ENCODE measurements around the gene SNX14. TPM values are rescaled to one million over a fixed set of nuclear protein-coding genes. Genes with fewer than 3 reads are reported as not detected.
A peak's percentile ranks its signal among the peaks of the same experiment; 100 is the strongest.

Gene SNX14
- polyA plus RNA-seq, 1 of the 3 experiments (the other 2 are of a cell fraction): 40.4 TPM

GRCh38 chr6:85468326-85468725 is 125.3 kb downstream of the SNX14 start:
- no peak for TF ChIP-seq YY1 (IDR thresholded peaks at IDR 0.05; ENCODE audit: low read depth)
- no peak for DNase-seq
- no peak overlapping the region for H2AFZ ChIP-seq (ENCODE audit: low read depth)
- H3K9me3 ChIP-seq: no peaks in the 10 kb centered on the region
- peaks cover 62% of the 10 kb centered on the region for H3F3A ChIP-seq (replicated peaks; ENCODE audit: insufficient read depth)
- peak overlapping the region; percentile 14; the same call in 1 of the 2 replicates for H3K4me2 ChIP-seq
- H3K27ac ChIP-seq (ENCODE audit: low read depth in 2 of 2, low read length in 1 of 2): peak overlapping the region; percentile 19 to 57; a peak in 3 of 4 replicates
- peaks cover 78% of the 10 kb centered on the region for H3K79me2 ChIP-seq (ENCODE audit: insufficient read depth)
- POLR2A ChIA-PET: no interaction called here
- CTCF ChIA-PET: interaction anchor here (1.6 to 3.5 kb wide), 4 partner anchors 10 to 113 kb away, joined by 3 to 28 read pairs (median 8); no protein-coding TSS in a partner anchor
- no peak overlapping the region for H3K4me3 ChIP-seq (ENCODE audit: low read depth in 2 of 2, low read length in 1 of 2)
- peaks cover 5 to 61% of the 10 kb centered on the region in 2 experiments for H3K4me1 ChIP-seq (ENCODE audit: control insufficient read depth in 1 of 2, insufficient read depth in 2 of 2, low read depth in 1 of 2, low read length in 1 of 2)
- peak overlapping the region; percentile 4; the same call in 1 of the 2 replicates for H3K9ac ChIP-seq
- H3K36me3 ChIP-seq (replicated peaks in 1 of 2; ENCODE audit: control insufficient read depth in 1 of 2, insufficient read depth in 2 of 2, low read length in 1 of 2): peaks cover 54 to 67% of the 10 kb centered on the region in 2 experiments
- no peaks in the 10 kb centered on the region for H3K9me2 ChIP-seq
- H4K20me1 ChIP-seq (ENCODE audit: insufficient read depth): no peaks in the 10 kb centered on the region
- H3K27me3 ChIP-seq (ENCODE audit: insufficient read depth): no peaks in the 10 kb centered on the region

- Histone ChIP-seq H3F3A (replicated peaks; ENCODE audit: insufficient read depth) (peaks cover 75% of the 10 kb centered on the region), H3K4me2 (peak overlapping the region; percentile 80), H3K9me3 (no peaks in the 10 kb centered on the region), H2AFZ (ENCODE audit: low read depth) (no peak overlapping the region), H4K20me1 (ENCODE audit: insufficient read depth) (no peaks in the 10 kb centered on the region), H3K9ac (peak overlapping the region; percentile 92; the same call in 1 of the 2 replicates), H3K4me1 (ENCODE audit: control insufficient read depth in 1 of 2, insufficient read depth in 2 of 2, low read depth in 1 of 2, low read length in 1 of 2) (peaks cover 5 to 81% of the 10 kb centered on the region in 2 experiments), H3K27ac (ENCODE audit: low read depth in 2 of 2, low read length in 1 of 2) (peak overlapping the region; percentile 88 to 100), H3K27me3 (ENCODE audit: insufficient read depth) (no peaks in the 10 kb centered on the region), H3K36me3 (replicated peaks in 1 of 2; ENCODE audit: control insufficient read depth in 1 of 2, insufficient read depth in 2 of 2, low read length in 1 of 2) (peaks cover 40 to 48% of the 10 kb centered on the region in 2 experiments), H3K9me2 (no peaks in the 10 kb centered on the region), H3K79me2 (ENCODE audit: insufficient read depth) (peaks cover 81% of the 10 kb centered on the region), H3K4me3 (ENCODE audit: low read depth in 2 of 2, low read length in 1 of 2) (no peak overlapping the region)
- DNase-seq: no peak
- POLR2A ChIA-PET: no interaction called here
- TF ChIP-seq SIN3A (IDR thresholded peaks at IDR 0.05; ENCODE audit: borderline replicate concordance, low read depth, low read length) (no peak), RXRA (IDR thresholded peaks at IDR 0.05; ENCODE audit: borderline replicate concordance, low read depth) (no peak), FOSL2 (IDR thresholded peaks at IDR 0.05; ENCODE audit: borderline replicate concordance, low read depth) (no peak), USF2 (IDR thresholded peaks at IDR 0.05; ENCODE audit: borderline replicate concordance, low read depth, low read length) (no peak), NRF1 (IDR thresholded peaks at IDR 0.05; ENCODE audit: low read depth, low read length) (no peak), FOXJ3 (CRISPR knock-in tag; IDR thresholded peaks at IDR 0.05) (no peak), SMC3 (IDR thresholded peaks at IDR 0.05; ENCODE audit: low read depth, low read length) (no peak), CHD2 (IDR thresholded peaks at IDR 0.05; ENCODE audit: low read length, partially characterized antibody) (no peak), RCOR1 (IDR thresholded peaks at IDR 0.05; ENCODE audit: low read length) (no peak), FOXM1 (IDR thresholded peaks at IDR 0.05; ENCODE audit: low read depth) (no peak), EZH2phosphoT487 (IDR thresholded peaks at IDR 0.05; ENCODE audit: borderline replicate concordance, low read depth) (no peak), MAX (IDR thresholded peaks at IDR 0.05; ENCODE audit: low read depth) (no peak)
- CTCF ChIA-PET: interaction anchor here (1.8 to 2.1 kb wide), 2 partner anchors 17 to 142 kb away, joined by 4 to 11 read pairs; no protein-coding TSS in a partner anchor
- 80% methylated on average over 2 of the region's 2 CpGs for WGBS (ENCODE audit: low lambda C conversion rate)
Measured at GRCh38 chr6:85465762-85466161, 127.9 kb downstream of the SNX14 start.

Measured in SK-N-SH (cell line).